BLaER1 treated with 17β-estradiol and CSF1 and Interleukin-3, amounts not matched to agents 10 nM and 100 nM (cell line): ENCODE data around the gene PAX7.

Source experiments
- H3K27ac ChIP-seq, 11 experiments: shearing (Covaris generic); formaldehyde crosslinking; 2 replicates each; pipeline ENCODE4 v1.8.1; 2022
- H3K27me3 ChIP-seq, 11 experiments: shearing (Covaris generic); formaldehyde crosslinking; 2 replicates each; pipeline ENCODE4 v1.8.1; 2022
- H3K36me3 ChIP-seq, 11 experiments: shearing (Covaris generic); formaldehyde crosslinking; 2 replicates each; pipeline ENCODE4 v1.8.1; 2022
- H3K4me1 ChIP-seq, 10 experiments: shearing (Covaris generic); formaldehyde crosslinking; 2 replicates each; pipeline ENCODE4 v1.8.1; 2022
- H3K4me2 ChIP-seq, 11 experiments: shearing (Covaris generic); formaldehyde crosslinking; 2 replicates each; pipeline ENCODE4 v1.8.1; 2022
- H3K4me3 ChIP-seq, 10 experiments: shearing (Covaris generic); formaldehyde crosslinking; 2 replicates each; pipeline ENCODE4 v1.8.1; 2022
- H3K9ac ChIP-seq, 11 experiments: shearing (Covaris generic); formaldehyde crosslinking; 2 replicates each; pipeline ENCODE4 v1.8.1; 2022
- H3K9me3 ChIP-seq, 11 experiments: shearing (Covaris generic); formaldehyde crosslinking; replicated peaks in 1 of 11; 2 replicates each; pipeline ENCODE4 v1.8.1; 2022
- H4K20me1 ChIP-seq, 11 experiments: shearing (Covaris generic); formaldehyde crosslinking; 2 replicates each; pipeline ENCODE4 v1.8.1; 2022
- Cebpa-rat ChIP-seq, 11 experiments: shearing (Covaris generic); IDR thresholded peaks; 2 replicates each; pipeline ENCODE4 v1.8.1; 2022

Gene PAX7

GRCh38 chr1:18719786-18720451 lies 89.3 kb downstream of the PAX7 start:
- Histone ChIP-seq H3K9me3 (no peaks in the 10 kb centered on the region), H3K27me3 (peaks cover 59 to 97% (median 75%) of the 10 kb centered on the region in 11 experiments)

GRCh38 chr1:18721041-18721440 lies 90.4 kb downstream of the PAX7 start:
- no peak overlapping the region for H3K27ac ChIP-seq
- H3K4me2 ChIP-seq = peak overlapping the region in 9 of 11 experiments; percentile 24 to 88 (median 77); a peak in 17 of 22 replicates
- no peaks in the 10 kb centered on the region for H3K36me3 ChIP-seq
- H3K27me3 ChIP-seq = peaks cover 48 to 86% (median 64%) of the 10 kb centered on the region in 11 experiments
- no peaks in the 10 kb centered on the region for H3K9me3 ChIP-seq
- peaks cover 0 to 56% (median 27%) of the 10 kb centered on the region in 11 experiments; a peak in 15 of 22 replicates for H4K20me1 ChIP-seq
- 0 out of 22 replicates have a peak overlapping the region, but pooled peaks of 1 of the 11 experiments have one; percentile 1 for H3K9ac ChIP-seq
- H3K4me1 ChIP-seq = peaks cover 13 to 77% (median 61%) of the 10 kb centered on the region in 10 experiments
- no peak for TF ChIP-seq Cebpa-rat (IDR thresholded peaks at IDR 0.05)
- H3K4me3 ChIP-seq = peak overlapping the region in 1 of 10 experiments; percentile 15; a peak in 1 of 20 replicates

More at GRCh38 chr1:18719786-18720451, 89.3 kb downstream of the PAX7 start:
- Histone ChIP-seq H3K9ac (peak overlapping the region in 1 of 11 experiments; percentile 14; a peak in 1 of 22 replicates), H4K20me1 (peaks cover 0 to 60% (median 29%) of the 10 kb centered on the region in 11 experiments; a peak in 15 of 22 replicates), H3K4me1 (peaks cover 16 to 71% (median 62%) of the 10 kb centered on the region in 10 experiments), H3K36me3 (no peaks in the 10 kb centered on the region), H3K4me3 (no peak overlapping the region), H3K27ac (no peak overlapping the region), H3K4me2 (peak overlapping the region in 4 of 11 experiments; percentile 80 to 88 (median 84); a peak in 4 of 22 replicates)
- TF ChIP-seq Cebpa-rat (IDR thresholded peaks at IDR 0.05) = no peak

GRCh38 chr1:18721776-18722175 lies 91.1 kb downstream of the PAX7 start:
- peaks cover 0 to 52% (median 26%) of the 10 kb centered on the region in 11 experiments; a peak in 15 of 22 replicates for H4K20me1 ChIP-seq
- no peak for TF ChIP-seq Cebpa-rat (IDR thresholded peaks at IDR 0.05)
- peaks cover 7 to 70% (median 54%) of the 10 kb centered on the region in 10 experiments; a peak in 18 of 20 replicates for H3K4me1 ChIP-seq
- H3K4me2 ChIP-seq = peak overlapping the region in 9 of 11 experiments; percentile 24 to 88 (median 77); a peak in 17 of 22 replicates
- H3K4me3 ChIP-seq = no peak overlapping the region
- 0 out of 22 replicates have a peak overlapping the region, but pooled peaks of 1 of the 11 experiments have one; percentile 15 for H3K9ac ChIP-seq
- no peaks in the 10 kb centered on the region for H3K36me3 ChIP-seq
- H3K27me3 ChIP-seq = peaks cover 40 to 78% (median 56%) of the 10 kb centered on the region in 11 experiments
- H3K9me3 ChIP-seq = no peaks in the 10 kb centered on the region
- H3K27ac ChIP-seq = no peak overlapping the region

- H4K20me1 ChIP-seq = peaks cover 0 to 47% (median 22%) of the 10 kb centered on the region in 11 experiments; a peak in 14 of 22 replicates
- no peaks in the 10 kb centered on the region for H3K36me3 ChIP-seq
- peak overlapping the region in 8 of 11 experiments; percentile 62 to 88 (median 78); a peak in 16 of 22 replicates for H3K4me2 ChIP-seq
Measured at GRCh38 chr1:18722270-18722669, 91.6 kb downstream of the PAX7 start.

GRCh38 chr1:18723206-18723605 lies 92.6 kb downstream of the PAX7 start:
- Histone ChIP-seq H3K9ac (no peak overlapping the region), H3K27me3 (peaks cover 26 to 64% (median 42%) of the 10 kb centered on the region in 11 experiments), H4K20me1 (peaks cover 0 to 38% (median 12%) of the 10 kb centered on the region in 11 experiments; a peak in 9 of 22 replicates), H3K4me2 (peak overlapping the region in 9 of 11 experiments; percentile 35 to 88 (median 77); a peak in 18 of 22 replicates), H3K36me3 (no peaks in the 10 kb centered on the region), H3K27ac (no peak overlapping the region), H3K9me3 (no peaks in the 10 kb centered on the region), H3K4me1 (peaks cover 0 to 57% (median 43%) of the 10 kb centered on the region in 10 experiments; a peak in 16 of 20 replicates), H3K4me3 (no peak overlapping the region)
- no peak for TF ChIP-seq Cebpa-rat (IDR thresholded peaks at IDR 0.05)

More at GRCh38 chr1:18722270-18722669, 91.6 kb downstream of the PAX7 start:
- no peak for TF ChIP-seq Cebpa-rat (IDR thresholded peaks at IDR 0.05)
- H3K4me1 ChIP-seq = peaks cover 3 to 65% (median 49%) of the 10 kb centered on the region in 10 experiments; a peak in 18 of 20 replicates
- peaks cover 35 to 74% (median 52%) of the 10 kb centered on the region in 11 experiments for H3K27me3 ChIP-seq
- H3K27ac ChIP-seq = no peak overlapping the region
- no peak overlapping the region for H3K4me3 ChIP-seq
- no peaks in the 10 kb centered on the region for H3K9me3 ChIP-seq
- no peak overlapping the region for H3K9ac ChIP-seq

GRCh38 chr1:18723701-18724411 lies 93.2 kb downstream of the PAX7 start:
- no peaks in the 10 kb centered on the region for H3K36me3 ChIP-seq
- peaks cover 19 to 58% (median 36%) of the 10 kb centered on the region in 11 experiments for H3K27me3 ChIP-seq
- no peak overlapping the region for H3K4me3 ChIP-seq
- H4K20me1 ChIP-seq = peaks cover 0 to 31% (median 12%) of the 10 kb centered on the region in 11 experiments; a peak in 9 of 22 replicates
- no peak overlapping the region for H3K9ac ChIP-seq
- no peak overlapping the region for H3K27ac ChIP-seq
- no peak for TF ChIP-seq Cebpa-rat (IDR thresholded peaks at IDR 0.05)
- peak overlapping the region in 8 of 11 experiments; percentile 35 to 88 (median 78); a peak in 17 of 22 replicates for H3K4me2 ChIP-seq
- H3K9me3 ChIP-seq = no peaks in the 10 kb centered on the region
- peaks cover 0 to 57% (median 43%) of the 10 kb centered on the region in 10 experiments; a peak in 16 of 20 replicates for H3K4me1 ChIP-seq

GRCh38 chr1:18724801-18725200 lies 94.2 kb downstream of the PAX7 start:
- H3K9ac ChIP-seq = no peak overlapping the region
- no peak overlapping the region for H3K4me3 ChIP-seq
- H3K4me2 ChIP-seq = peak overlapping the region in 7 of 11 experiments; percentile 16 to 86 (median 77); a peak in 10 of 22 replicates
- no peak for TF ChIP-seq Cebpa-rat (IDR thresholded peaks at IDR 0.05)
- no peaks in the 10 kb centered on the region for H3K36me3 ChIP-seq
- no peak overlapping the region for H3K27ac ChIP-seq
- no peaks in the 10 kb centered on the region for H3K9me3 ChIP-seq
- H4K20me1 ChIP-seq = peaks cover 0 to 29% (median 9%) of the 10 kb centered on the region in 11 experiments; a peak in 8 of 22 replicates
- H3K4me1 ChIP-seq = peaks cover 0 to 57% (median 43%) of the 10 kb centered on the region in 10 experiments; a peak in 16 of 20 replicates
- peaks cover 10 to 48% (median 26%) of the 10 kb centered on the region in 11 experiments for H3K27me3 ChIP-seq

GRCh38 chr1:18725231-18725895 lies 94.7 kb downstream of the PAX7 start:
- peaks cover 6 to 43% (median 21%) of the 10 kb centered on the region in 11 experiments; a peak in 20 of 22 replicates for H3K27me3 ChIP-seq
- TF ChIP-seq Cebpa-rat (IDR thresholded peaks at IDR 0.05) = no peak
- no peaks in the 10 kb centered on the region for H3K36me3 ChIP-seq
- H3K4me1 ChIP-seq = peaks cover 0 to 54% (median 42%) of the 10 kb centered on the region in 10 experiments; a peak in 16 of 20 replicates
- H3K27ac ChIP-seq = no peak overlapping the region
- H3K9me3 ChIP-seq = no peaks in the 10 kb centered on the region
- no peak overlapping the region for H3K4me3 ChIP-seq
- H4K20me1 ChIP-seq = peaks cover 0 to 25% (median 9%) of the 10 kb centered on the region in 11 experiments; a peak in 8 of 22 replicates
- peak overlapping the region in 7 of 11 experiments; percentile 16 to 86 (median 77); a peak in 9 of 22 replicates for H3K4me2 ChIP-seq
- H3K9ac ChIP-seq = no peak overlapping the region
